ENCODE results near the gene GRID1.

DNA sequence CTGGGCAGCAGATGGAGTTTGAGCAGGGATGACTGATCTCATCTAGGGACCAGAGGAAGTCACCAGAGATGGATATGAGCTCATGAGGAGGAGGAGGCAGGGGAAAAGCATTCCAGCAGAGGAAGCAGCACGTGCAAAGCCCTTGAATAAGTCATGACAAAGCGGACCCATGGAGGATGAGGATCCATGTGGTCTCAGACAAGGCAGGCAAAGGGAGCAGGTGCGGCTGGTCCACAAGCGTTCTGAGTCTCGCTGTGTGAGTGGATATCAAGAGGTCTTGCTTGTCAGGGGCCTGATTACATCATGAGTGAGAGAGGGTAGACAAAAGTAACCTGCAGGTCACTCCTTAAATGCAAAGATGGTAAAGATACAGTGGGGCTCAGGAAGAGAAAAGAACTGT, 307.6 kb downstream of the GRID1 start:
- TF ChIP-seq, protein P1, sequence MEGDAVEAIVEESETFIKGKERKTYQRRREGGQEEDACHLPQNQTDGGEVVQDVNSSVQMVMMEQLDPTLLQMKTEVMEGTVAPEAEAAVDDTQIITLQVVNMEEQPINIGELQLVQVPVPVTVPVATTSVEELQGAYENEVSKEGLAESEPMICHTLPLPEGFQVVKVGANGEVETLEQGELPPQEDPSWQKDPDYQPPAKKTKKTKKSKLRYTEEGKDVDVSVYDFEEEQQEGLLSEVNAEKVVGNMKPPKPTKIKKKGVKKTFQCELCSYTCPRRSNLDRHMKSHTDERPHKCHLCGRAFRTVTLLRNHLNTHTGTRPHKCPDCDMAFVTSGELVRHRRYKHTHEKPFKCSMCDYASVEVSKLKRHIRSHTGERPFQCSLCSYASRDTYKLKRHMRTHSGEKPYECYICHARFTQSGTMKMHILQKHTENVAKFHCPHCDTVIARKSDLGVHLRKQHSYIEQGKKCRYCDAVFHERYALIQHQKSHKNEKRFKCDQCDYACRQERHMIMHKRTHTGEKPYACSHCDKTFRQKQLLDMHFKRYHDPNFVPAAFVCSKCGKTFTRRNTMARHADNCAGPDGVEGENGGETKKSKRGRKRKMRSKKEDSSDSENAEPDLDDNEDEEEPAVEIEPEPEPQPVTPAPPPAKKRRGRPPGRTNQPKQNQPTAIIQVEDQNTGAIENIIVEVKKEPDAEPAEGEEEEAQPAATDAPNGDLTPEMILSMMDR (IDR thresholded peaks at IDR 0.05), result no peak
- TF ChIP-seq POLR2A (IDR thresholded peaks at IDR 0.05), result no peak

Data from thyroid gland (tissue), 4 donors.